KMS-11 (cell line): ENCODE measurements around the gene C6orf47.

Source experiments
- H2AFZ ChIP-seq: fragments of 200-600 bp; sonication (generic); 2 replicates; pipeline ENCODE4 v1.6.1; 2016; ENCODE audit warnings: antibody characterized with exemption, mixed run types, low read depth
- H3K27ac ChIP-seq: fragments of 200-600 bp; sonication (generic); 2 replicates; pipeline ENCODE4 v1.6.1; 2016; ENCODE audit warnings: mild to moderate bottlenecking, mixed run types
- H3K27me3 ChIP-seq: fragments of 200-600 bp; sonication (generic); 2 replicates; pipeline ENCODE4 v1.6.1; 2017; ENCODE audit warnings: mild to moderate bottlenecking, low read depth, mixed run types, moderate library complexity; ENCODE audit not compliant: insufficient read depth
- H3K36me3 ChIP-seq: fragments of 200-600 bp; sonication (generic); 2 replicates; pipeline ENCODE4 v1.6.1; 2017; ENCODE audit warnings: mild to moderate bottlenecking, mixed run types; ENCODE audit not compliant: insufficient read depth
- H3K4me1 ChIP-seq: fragments of 200-600 bp; sonication (generic); 2 replicates; pipeline ENCODE4 v1.6.1; 2016; ENCODE audit warnings: mild to moderate bottlenecking, low read depth, mixed run types; ENCODE audit not compliant: poor library complexity, severe bottlenecking
- H3K4me2 ChIP-seq: fragments of 200-600 bp; sonication (generic); 2 replicates; pipeline ENCODE4 v1.7.0; 2016; ENCODE audit warnings: mild to moderate bottlenecking, mixed run types
- H3K4me3 ChIP-seq: fragments of 200-600 bp; sonication (generic); IDR thresholded peaks from 2 replicates; pipeline ENCODE4 v1.6.1; 2017; ENCODE audit warnings: low read depth, low read length, mixed read lengths; ENCODE audit not compliant: insufficient read depth
- H3K79me2 ChIP-seq: fragments of 200-600 bp; sonication (generic); 2 replicates; pipeline ENCODE4 v1.6.1; 2016; ENCODE audit warnings: low read depth, mixed run types; ENCODE audit not compliant: insufficient read depth
- H3K9ac ChIP-seq: fragments of 200-600 bp; sonication (generic); 2 replicates; pipeline ENCODE4 v1.6.1; 2016; ENCODE audit warnings: mild to moderate bottlenecking, mixed run types
- H4K20me1 ChIP-seq: fragments of 200-600 bp; sonication (generic); 2 replicates; pipeline ENCODE4 v1.6.1; 2016; ENCODE audit warnings: mild to moderate bottlenecking, mixed run types; ENCODE audit not compliant: insufficient read depth
- TF ChIP-seq, protein P1 (sequence below): fragments of 200-600 bp; sonication (generic); conservative IDR thresholded peaks from 2 replicates; pipeline ENCODE4 v1.6.1; 2017; ENCODE audit warnings: low read depth, mild to moderate bottlenecking, antibody characterized with exemption, low read length, moderate library complexity, mixed read lengths

The C6orf47 gene

DNA sequence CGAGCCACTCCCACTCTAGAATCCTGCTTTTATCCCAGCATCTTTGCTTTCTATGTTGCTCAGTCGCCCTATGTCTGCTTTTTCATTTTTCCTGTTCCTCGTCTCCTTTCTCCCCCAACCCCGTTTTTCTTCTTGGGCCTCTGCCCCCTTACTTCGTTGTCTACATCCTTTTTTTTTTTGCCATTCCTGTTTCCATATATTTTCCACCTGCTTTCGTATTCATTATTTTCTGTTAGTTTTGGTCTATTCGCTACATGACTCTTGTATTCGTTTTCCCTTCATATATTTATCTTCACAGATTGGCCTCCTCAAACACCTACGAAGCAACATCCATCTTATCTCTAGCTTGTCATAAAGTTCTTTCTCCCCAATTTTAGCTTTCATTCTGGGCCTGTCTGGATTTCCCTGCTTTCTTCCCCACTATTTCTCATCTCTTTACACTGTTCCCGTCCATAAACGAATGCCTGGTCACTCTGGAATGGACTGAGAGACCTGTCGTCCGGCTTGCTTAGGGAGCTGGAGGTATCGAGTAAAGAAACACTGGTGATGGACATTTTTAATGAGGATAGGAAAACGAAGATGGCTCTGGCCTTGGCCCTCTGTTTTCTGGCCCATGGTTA, 39.1 kb downstream of the C6orf47 start:
- peak overlapping the region; percentile 94 for H3K9ac ChIP-seq
- H3K4me2 ChIP-seq, result peak overlapping the region; percentile 92
- H3K36me3 ChIP-seq, result peaks cover 25% of the 10 kb centered on the region; the same call in 1 of the 2 replicates
- no peaks in the 10 kb centered on the region for H3K27me3 ChIP-seq
- no peaks in the 10 kb centered on the region for H4K20me1 ChIP-seq
- H3K4me3 ChIP-seq, result peak overlapping the region; percentile 51
- H3K79me2 ChIP-seq, result peaks cover 39% of the 10 kb centered on the region
- H2AFZ ChIP-seq, result peak overlapping the region; percentile 22; the same call in 1 of the 2 replicates
- peak overlapping the region; percentile 68 for H3K27ac ChIP-seq
- TF ChIP-seq, protein P1, sequence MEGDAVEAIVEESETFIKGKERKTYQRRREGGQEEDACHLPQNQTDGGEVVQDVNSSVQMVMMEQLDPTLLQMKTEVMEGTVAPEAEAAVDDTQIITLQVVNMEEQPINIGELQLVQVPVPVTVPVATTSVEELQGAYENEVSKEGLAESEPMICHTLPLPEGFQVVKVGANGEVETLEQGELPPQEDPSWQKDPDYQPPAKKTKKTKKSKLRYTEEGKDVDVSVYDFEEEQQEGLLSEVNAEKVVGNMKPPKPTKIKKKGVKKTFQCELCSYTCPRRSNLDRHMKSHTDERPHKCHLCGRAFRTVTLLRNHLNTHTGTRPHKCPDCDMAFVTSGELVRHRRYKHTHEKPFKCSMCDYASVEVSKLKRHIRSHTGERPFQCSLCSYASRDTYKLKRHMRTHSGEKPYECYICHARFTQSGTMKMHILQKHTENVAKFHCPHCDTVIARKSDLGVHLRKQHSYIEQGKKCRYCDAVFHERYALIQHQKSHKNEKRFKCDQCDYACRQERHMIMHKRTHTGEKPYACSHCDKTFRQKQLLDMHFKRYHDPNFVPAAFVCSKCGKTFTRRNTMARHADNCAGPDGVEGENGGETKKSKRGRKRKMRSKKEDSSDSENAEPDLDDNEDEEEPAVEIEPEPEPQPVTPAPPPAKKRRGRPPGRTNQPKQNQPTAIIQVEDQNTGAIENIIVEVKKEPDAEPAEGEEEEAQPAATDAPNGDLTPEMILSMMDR, result no peak
- H3K4me1 ChIP-seq, result peaks cover 30% of the 10 kb centered on the region

DNA sequence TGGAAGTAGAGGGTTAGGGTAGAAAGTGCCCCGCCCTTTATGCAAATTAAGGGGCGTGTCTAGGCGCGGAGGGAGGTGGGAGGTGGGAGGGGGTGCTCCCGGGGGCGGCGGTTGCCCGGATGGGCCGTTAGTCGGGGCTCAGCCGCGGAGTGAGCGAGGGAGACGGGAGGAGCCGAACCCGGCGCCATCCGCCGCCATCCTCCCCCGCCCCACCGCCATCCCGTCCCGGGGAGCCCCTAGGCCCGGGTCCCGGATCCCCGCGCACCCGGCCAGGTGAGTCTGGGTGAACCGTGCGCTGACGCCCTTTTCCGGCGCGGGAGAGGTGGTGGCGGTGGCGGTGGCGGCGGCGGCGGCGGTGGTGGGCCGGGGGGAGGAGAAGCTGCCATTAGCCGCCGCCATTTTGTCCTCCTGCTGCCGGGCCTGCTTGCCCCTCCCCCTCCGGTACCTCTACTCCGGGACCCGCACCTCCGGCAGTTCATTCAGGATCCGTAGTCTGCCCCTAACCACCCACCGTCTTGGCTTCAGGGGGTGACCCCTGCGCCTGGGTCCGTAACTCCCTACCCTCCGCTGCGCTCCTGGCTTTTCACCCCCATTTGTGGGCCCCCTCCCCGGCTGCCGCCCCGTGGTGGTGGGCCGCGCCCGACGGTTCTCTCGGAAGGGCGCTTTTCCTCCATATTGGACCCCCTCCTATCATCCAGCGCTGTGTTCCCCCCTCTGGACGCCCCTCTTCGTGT, 39.8 kb downstream of the C6orf47 start, which contains the start of gene PRRC2A:
Gene PRRC2A, plus strand, starts transcription at position 130 of the 734 bp plus-strand sequence. CDS start 2,075 bp downstream, outside the sequence.
- Histone ChIP-seq H2AFZ (peak within 1 kb of the TSS; percentile 48), H3K4me3 (peak within 1 kb of the TSS; percentile 51), H3K4me1 (peaks cover 32% of the 10 kb centered on the region), H3K27ac (peak within 1 kb of the TSS; percentile 87), H4K20me1 (no peaks in the 10 kb centered on the region), H3K4me2 (peak within 1 kb of the TSS; percentile 92), H3K27me3 (no peaks in the 10 kb centered on the region), H3K79me2 (peaks cover 39% of the 10 kb centered on the region), H3K9ac (peak within 1 kb of the TSS; percentile 94), H3K36me3 (peaks cover 20% of the 10 kb centered on the region; the same call in 1 of the 2 replicates)
- TF ChIP-seq, protein P1, result no peak

DNA sequence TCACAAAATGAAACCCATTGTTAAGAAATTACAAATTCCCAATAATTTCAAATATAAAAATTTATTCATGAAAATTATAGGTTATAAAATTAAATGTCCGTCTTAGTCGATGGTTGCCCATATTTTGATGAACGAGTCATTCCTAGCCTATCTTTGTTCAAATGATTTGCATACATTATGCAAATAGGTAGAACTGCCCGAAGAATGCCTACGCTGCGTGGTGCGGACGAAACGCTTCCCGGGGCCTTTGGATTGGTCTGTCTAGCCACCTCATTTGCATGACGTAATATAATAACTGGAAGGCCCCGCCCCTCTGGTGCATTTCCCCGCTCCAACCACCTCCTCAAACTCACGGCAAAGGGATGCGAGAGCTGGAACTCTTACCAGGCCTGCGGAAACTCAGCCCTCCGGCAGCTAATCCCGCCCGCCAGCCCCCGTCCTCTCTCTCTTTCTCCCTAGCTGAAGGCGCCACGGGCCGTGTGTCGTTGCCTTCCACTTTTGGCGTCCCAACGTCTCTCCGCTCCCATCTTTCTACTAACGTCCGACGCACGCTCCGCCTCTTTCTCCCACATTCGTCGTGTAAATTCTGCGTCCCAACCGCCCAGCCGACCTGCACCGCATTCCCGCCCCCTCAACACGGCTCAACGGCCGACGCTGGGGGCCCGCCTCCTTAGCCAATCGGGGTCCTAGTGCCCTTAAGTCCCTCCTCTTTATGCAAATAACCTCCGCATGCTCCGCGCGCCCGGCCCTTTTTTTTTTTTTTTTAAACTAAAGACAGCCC, 40.6 kb downstream of the C6orf47 start:
- H3K4me3 ChIP-seq, result no peak overlapping the region
- TF ChIP-seq, protein P1, result no peak
- peak overlapping the region; percentile 94; the same call in 1 of the 2 replicates for H3K9ac ChIP-seq
- no peaks in the 10 kb centered on the region for H3K27me3 ChIP-seq
- H3K4me2 ChIP-seq, result peak overlapping the region; percentile 77
- H2AFZ ChIP-seq, result peak overlapping the region; percentile 48; the same call in 1 of the 2 replicates
- peaks cover 14% of the 10 kb centered on the region; the same call in 1 of the 2 replicates for H3K36me3 ChIP-seq
- H3K4me1 ChIP-seq, result peaks cover 32% of the 10 kb centered on the region
- no peaks in the 10 kb centered on the region for H4K20me1 ChIP-seq
- H3K79me2 ChIP-seq, result peaks cover 39% of the 10 kb centered on the region
- peak overlapping the region; percentile 87 for H3K27ac ChIP-seq

DNA sequence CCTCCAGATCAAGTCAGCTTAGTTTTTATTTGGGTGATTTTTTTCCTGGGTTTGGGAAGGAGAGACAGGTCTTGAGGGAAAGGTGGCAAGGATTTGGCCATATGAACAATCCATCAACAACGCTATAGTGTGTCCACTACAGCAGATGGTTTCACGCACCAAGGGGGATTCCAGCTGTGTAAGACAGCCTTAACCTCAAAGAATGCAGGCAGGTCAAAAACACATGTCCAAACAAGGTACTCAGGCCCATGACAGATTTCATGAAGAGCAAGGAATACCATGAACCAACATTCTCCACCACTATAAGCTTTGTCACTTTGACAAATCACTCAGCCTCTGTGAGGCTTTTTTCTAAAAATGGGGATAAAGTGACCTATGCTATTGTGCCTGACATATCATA, 43.6 kb downstream of the C6orf47 start:
- Histone ChIP-seq H3K36me3 (no peaks in the 10 kb centered on the region), H3K79me2 (peaks cover 13% of the 10 kb centered on the region), H3K4me1 (peaks cover 23% of the 10 kb centered on the region), H3K27ac (no peak overlapping the region), H4K20me1 (no peaks in the 10 kb centered on the region), H3K9ac (no peak overlapping the region), H3K27me3 (no peaks in the 10 kb centered on the region), H3K4me3 (no peak overlapping the region), H3K4me2 (peak overlapping the region; percentile 37), H2AFZ (0 out of 2 replicates have a peak overlapping the region, but pooled peaks have one; percentile 20)
- TF ChIP-seq, protein P1, result no peak
